ENCODE data around the gene PYGO2. TPM values are rescaled to one million over a fixed set of nuclear protein-coding genes. Genes with fewer than 3 reads are reported as not detected.
"Not testable (repeated sequence)": the region's sequence is repeated elsewhere in the genome, so short reads cannot be mapped to it uniquely, and the experiment has no call there.

Gene PYGO2
- total RNA-seq, 1 donor from 2014 or later: 13.2 TPM

DNA sequence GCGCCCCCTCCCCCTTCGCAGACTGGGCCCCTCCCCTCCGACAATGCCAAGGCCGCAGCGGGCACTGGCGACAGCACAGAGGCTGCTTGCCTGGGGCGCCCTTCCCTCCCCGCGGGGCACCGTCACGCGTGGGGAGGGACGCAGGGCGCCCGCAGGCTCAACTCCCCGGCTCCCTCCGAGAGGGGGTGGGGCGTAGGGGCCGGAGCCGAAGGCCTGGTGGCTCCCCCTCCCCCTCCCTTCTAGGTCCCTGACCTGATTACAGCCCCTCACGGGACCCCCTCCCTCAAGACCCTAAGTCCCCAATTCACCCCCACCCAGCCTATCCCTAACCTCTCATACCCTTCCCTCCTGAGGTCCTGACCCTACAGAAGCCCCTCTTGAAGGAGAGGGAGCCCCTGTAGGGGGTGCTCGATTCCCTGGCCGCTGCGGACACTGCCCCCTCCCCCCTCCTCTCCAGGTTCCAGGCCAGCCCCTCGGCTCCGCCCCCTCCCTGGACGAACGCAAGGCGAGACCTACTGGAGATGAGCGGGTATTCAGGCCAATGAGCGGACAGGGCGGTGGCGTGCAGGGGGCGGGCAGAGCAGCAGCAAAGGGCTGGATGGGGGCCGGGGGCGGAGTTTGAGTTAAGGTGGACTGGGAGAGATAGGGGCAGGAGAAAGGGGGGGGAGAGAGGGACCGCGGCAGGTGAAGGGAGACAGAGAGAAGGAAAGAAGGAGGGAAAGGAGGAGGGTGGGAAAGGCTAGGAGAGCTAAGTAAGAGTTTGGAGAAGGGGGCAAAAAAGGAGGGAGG lies 40.3 kb upstream of the PYGO2 start:
- peak; percentile 100 for DNase-seq
- intact Hi-C loops (cut with DNase I): no loop called here
- ATAC-seq (ENCODE audit: poor library complexity): peak; percentile 76

GRCh38 chr1:155001425-155001674 lies 39.8 kb upstream of the PYGO2 start:
- intact Hi-C loops (cut with DNase I): no loop called here
- no peak for ATAC-seq (ENCODE audit: poor library complexity)
- no peak for DNase-seq

GRCh38 chr1:155000726-155001424 lies 39.3 kb upstream of the PYGO2 start:
- ATAC-seq (ENCODE audit: poor library complexity): peak; percentile 64
- peak; percentile 91 for DNase-seq
- intact Hi-C loops (cut with DNase I): no loop called here

GRCh38 chr1:155000411-155000725 lies 38.8 kb upstream of the PYGO2 start:
- DNase-seq: peak; percentile 67
- ATAC-seq (ENCODE audit: poor library complexity): no peak
- intact Hi-C loops (cut with DNase I): no loop called here

- ATAC-seq (ENCODE audit: poor library complexity) (no peak), DNase-seq (no peak)
- intact Hi-C loops (cut with DNase I): no loop called here
Measured at GRCh38 chr1:154999571-155000410, 38.2 kb upstream of the PYGO2 start.

DNA sequence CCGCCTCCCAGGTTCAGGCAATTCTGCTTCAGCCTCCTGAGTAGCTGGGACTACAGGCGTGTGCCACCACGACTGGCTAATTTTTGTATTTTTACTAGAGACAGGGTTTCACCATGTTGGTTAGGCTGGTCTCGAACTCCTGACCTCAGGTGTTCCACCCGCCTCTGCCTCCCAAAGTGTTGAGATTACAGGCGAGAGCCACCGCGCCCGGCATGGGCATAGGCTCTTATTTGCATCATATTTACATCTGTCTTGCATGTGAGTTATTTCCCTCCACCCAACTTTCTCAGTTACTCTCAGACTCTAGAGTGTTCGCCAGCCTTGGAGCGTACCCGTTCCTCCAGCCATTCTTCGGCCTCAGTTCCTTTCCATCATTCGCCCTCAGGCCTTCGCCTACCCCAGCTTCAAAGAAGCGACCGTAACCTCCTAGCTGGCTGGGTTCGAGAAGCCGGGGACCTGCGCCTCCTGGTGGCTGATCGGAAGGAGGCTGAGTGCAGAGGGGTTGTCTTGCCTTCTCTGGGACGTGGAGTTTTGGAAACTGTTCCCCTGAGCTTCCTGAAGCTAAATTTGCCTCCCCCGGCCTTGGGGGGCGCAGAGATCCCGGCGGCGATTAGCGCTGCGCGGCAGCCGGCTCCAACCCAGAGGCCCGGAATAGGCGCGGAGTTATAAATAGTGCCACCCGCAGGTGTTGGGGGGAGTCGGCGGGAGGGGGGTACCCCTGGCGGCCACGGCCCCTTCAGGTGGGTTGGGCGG lies 37.4 kb upstream of the PYGO2 start:
- intact Hi-C loops (cut with DNase I): no loop called here
- ATAC-seq (ENCODE audit: poor library complexity) (no peak), DNase-seq (peak; percentile 85)

DNA sequence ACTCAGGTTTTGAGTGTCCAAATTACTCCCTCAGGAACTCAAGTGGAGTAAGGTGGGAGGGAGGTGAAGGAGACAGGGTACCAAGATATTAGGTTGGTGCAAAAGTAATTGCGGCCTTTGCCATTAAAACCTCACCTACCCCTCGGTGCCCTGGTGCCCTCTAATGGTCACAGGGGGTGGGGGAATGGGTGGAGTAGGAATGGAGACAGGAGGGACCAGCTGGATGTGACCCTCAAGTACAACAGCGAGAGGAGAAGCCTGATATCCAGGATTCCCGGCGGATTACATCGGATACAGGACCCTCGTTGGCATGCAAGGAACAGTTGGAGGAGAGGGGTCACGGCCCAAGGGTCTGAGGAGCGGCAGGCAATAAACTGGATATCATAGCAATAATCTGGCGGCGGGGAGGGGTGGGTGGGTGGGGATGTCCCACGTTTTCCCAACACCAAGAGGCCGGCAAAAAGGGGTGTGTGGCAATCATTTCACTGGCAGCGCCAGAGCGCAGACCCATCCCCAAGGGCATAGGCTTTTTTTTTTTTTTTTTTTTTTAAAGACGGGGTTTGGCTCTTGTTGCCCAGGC lies 36.7 kb upstream of the PYGO2 start:
- intact Hi-C loops (cut with DNase I): no loop called here
- DNase-seq: no peak
- no peak for ATAC-seq (ENCODE audit: poor library complexity)

DNA sequence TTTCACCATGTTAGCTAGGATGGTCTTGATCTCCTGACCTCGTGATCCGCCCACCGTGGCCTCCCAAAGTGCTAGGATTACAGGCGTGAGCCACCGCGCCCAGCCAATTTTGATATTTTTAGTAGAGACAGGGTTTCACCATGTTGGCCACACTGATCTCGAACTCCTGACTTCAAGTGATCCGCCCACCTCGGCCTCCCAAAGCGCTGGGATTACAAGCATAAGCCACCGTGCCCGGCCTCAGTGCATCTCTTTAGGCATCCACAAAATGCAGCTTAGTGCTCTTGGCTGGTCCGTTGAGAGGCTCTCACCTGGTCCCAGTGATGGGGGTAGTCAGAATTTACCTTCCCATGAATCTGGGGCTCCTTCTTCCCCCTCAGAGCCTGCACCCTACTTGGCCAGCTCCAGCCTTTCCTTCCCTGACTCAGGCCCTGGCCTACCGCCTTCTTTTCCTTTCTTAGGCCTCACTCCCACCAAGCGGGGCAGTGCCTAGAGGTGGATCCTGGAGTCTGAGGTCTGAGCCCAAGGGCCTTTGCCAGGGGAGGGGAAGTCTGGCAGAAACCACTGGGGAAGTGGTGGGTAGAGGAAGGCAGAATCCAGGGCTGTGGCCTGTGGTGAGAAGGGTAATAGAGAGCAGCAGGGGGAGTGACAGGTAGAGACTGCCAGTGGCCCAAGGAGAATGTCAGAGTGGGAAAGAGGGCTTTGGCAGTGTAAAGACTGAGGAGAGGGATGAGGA lies 35.6 kb upstream of the PYGO2 start:
- ATAC-seq (ENCODE audit: poor library complexity) (no peak), DNase-seq (no peak)
- intact Hi-C loops (cut with DNase I): no loop called here

DNA sequence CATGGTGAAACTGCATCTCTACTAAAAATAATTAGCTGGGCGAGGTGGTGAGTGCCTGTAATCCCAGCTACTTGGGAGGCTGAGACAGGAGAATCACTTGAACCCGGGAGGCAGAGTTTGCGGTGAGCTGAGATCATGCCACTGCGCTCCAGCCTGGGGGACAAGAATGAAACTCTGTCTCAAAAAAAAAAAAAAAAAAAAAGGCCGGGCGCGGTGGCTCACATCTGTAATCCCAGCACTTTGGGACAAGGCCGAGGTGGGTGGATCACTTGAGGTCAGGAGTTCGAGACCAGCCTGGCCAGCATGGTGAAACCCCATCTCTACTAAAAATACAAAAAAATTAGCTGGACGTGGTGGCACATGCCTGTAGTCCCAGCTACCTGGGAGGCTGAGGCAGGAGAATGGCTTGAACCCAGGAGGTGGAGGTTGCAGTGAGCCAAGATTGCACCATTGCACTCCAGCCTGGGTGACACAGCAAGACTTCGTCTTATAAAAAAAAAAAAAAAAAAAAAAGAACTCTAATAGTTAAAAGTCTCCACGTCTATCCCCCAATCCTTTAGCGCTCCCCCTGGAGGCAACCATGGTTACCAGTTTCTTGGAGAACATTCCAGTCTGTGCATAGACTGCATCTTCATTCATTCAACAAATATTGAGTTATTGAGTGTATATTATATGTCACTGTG lies 33.9 kb upstream of the PYGO2 start:
- DNase-seq; intact Hi-C loops (cut with DNase I); ATAC-seq (ENCODE audit: poor library complexity): not testable (repeated sequence)

DNA sequence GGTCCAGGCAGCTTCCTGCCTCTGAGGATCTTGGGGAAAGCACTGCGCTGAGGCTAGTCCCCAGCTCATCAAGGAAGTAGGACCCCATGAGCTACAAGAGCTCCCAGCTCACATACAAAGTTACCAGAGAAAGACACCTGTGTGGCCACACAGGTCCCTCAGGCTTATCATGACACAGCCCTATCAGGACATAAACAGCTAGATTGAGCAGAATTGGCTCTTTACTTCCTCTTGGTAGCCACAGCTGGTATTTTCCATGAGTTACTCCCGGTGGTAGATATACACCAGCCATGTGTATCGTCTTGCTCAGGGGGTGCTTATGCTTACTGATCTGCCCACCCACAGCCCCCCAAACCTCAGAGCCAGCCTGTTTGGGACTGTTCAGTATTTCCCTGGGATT lies 33.0 kb upstream of the PYGO2 start:
- ATAC-seq (ENCODE audit: poor library complexity): no peak
- DNase-seq: no peak

GRCh38 chr1:154994269-154994587 lies 32.6 kb upstream of the PYGO2 start:
- no peak for ATAC-seq (ENCODE audit: poor library complexity)
- no peak for DNase-seq
- intact Hi-C loops (cut with DNase I): no loop called here

More for the DNA sequence above, 33.0 kb upstream of the PYGO2 start:
- intact Hi-C loops (cut with DNase I): no loop called here

DNA sequence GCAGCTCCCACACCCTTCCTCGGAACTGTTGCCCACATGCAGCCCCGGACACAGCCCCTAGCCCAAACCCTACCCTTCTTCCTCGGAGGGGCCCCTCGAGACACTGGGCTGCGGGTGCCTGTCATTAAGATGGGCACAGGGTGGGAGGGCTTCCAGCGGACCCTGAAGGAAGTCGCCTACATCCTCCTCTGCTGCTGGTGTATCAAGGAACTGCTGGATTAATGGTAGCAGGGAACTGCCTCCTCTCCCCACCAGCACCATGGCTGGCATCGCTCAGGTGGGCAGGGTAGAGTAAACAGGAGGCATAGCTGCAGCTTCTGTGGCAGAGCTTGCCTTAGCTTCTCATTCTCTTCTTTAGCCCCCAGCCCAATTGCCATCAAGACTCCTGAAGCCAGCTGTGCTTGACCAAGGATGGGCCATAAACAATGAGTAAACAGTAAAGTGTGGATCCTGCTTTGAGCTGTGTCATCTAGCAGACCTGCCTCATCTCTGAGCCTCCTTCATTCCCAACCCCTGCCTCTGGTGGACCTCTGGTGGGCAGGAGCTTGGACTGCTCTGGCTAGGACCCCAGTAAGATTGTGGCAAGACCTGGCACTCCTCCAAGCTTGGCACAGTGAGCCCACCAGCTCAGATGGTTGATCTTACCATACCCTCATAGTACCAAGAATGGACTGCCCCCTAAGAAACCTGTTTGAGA lies 32.1 kb upstream of the PYGO2 start, which contains the start of gene LENEP:
TSS of gene LENEP (plus strand) at position 15 of the 697 bp plus-strand sequence. CDS start at position 37, 22 bp downstream.
- ATAC-seq (ENCODE audit: poor library complexity): no peak
- intact Hi-C loops (cut with DNase I): no loop called here
- DNase-seq: no peak

DNA sequence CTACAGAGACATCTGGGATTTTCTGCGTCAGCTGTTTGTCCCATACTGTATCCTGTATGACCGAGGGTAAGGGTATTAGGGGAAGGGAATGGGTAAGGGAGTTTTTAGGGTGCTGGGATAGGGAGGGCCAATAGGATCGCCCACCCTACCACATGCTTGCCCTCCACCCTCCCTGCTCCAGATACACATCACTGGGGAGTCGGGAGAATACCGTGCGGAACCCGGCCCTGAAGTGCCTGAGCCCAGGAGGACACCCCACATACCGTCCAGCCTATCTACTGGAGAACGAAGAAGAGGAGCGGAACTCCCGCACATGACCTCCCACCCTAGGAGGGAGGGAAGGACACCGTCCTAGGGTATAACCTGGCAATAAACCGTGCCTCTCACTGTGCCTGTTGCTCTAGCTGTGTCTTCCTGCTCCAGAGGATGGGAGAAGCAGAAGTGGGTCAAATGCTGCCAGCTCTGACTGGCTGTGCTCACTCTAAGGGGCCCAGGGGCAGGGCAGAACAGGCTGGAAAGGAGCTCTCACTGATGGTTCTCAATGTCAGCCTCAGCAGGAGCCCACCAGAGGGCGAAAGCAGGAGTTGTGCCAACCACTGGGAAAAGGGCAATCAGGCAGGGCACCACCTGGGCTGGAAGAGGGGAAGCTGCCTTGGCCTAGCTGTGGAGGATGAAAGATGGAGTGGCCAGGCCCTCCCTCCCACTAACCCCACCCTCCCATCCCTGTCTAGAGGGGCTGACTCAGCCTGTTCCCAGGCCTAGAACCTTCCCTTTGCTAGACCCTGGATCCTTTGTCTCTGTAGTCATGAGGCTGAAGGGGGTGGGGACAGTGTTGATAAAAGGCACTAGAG lies 31.4 kb upstream of the PYGO2 start:
- DNase-seq (no peak), ATAC-seq (ENCODE audit: poor library complexity) (no peak)
- intact Hi-C loops (cut with DNase I): no loop called here

DNA sequence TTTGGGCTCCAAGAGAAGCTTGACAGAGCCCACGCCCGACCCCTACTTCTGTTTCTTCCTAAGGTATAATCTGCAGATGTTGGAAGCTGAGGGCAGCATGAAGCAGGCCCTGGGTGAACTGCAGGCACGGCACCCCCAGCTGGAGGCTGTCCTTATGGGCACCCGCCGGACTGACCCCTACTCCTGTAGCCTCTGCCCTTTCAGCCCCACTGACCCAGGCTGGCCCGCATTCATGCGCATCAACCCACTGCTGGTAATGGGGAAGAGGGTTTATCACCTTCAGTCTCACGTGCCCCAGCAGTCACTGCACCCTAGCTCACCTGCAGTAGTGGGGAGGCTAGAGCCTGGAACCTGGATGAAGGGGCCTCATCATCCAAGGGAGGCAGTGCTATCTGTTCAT lies 28.7 kb upstream of the PYGO2 start:
- DNase-seq (no peak), ATAC-seq (ENCODE audit: poor library complexity) (no peak)
- intact Hi-C loops (cut with DNase I): no loop called here

- DNase-seq (no peak), ATAC-seq (ENCODE audit: poor library complexity) (no peak)
- intact Hi-C loops (cut with DNase I): no loop called here
Measured at GRCh38 chr1:154989195-154989860, 27.7 kb upstream of the PYGO2 start.

Measured in Right ventricle myocardium superior (tissue), 1 donor.